ENCODE data around the gene DAND5. TPM values are rescaled to one million over a fixed set of nuclear protein-coding genes. Genes with fewer than 3 reads are reported as not detected.

The DAND5 gene
- total and polyA plus RNA-seq, 9 of the 15 experiments (the other 6 are each of a cell fraction or from before 2014, with no cell fraction given): 0.22 to 0.83 (median 0.60) TPM

- TF ChIP-seq, protein P1, sequence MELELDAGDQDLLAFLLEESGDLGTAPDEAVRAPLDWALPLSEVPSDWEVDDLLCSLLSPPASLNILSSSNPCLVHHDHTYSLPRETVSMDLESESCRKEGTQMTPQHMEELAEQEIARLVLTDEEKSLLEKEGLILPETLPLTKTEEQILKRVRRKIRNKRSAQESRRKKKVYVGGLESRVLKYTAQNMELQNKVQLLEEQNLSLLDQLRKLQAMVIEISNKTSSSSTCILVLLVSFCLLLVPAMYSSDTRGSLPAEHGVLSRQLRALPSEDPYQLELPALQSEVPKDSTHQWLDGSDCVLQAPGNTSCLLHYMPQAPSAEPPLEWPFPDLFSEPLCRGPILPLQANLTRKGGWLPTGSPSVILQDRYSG (tag; conservative IDR thresholded peaks at IDR 0.05; ENCODE audit: low read depth): peak; percentile 67; the same call in 1 of the 2 replicates
- no peak for TF ChIP-seq ZNF408 (CRISPR knock-in tag; IDR thresholded peaks at IDR 0.05; ENCODE audit: low read depth)
- TF ChIP-seq CHD4 (IDR thresholded peaks at IDR 0.05; ENCODE audit: insufficient read depth, insufficient replicate concordance, low read depth, low read length, poor library complexity, severe bottlenecking): no peak
- peak; percentile 10 for TF ChIP-seq RBBP5 (IDR thresholded peaks at IDR 0.05; ENCODE audit: borderline replicate concordance, insufficient read depth, low read length, poor library complexity, severe bottlenecking)
- TF ChIP-seq CHCHD3 (CRISPR knock-in tag; IDR thresholded peaks at IDR 0.05): no peak
- no peak for TF ChIP-seq HNRNPLL (IDR thresholded peaks at IDR 0.05; ENCODE audit: low read depth, low read length, poor library complexity, severe bottlenecking)
- no peak for TF ChIP-seq HBP1 (CRISPR knock-in tag; IDR thresholded peaks at IDR 0.05)
- TF ChIP-seq, protein P2, sequence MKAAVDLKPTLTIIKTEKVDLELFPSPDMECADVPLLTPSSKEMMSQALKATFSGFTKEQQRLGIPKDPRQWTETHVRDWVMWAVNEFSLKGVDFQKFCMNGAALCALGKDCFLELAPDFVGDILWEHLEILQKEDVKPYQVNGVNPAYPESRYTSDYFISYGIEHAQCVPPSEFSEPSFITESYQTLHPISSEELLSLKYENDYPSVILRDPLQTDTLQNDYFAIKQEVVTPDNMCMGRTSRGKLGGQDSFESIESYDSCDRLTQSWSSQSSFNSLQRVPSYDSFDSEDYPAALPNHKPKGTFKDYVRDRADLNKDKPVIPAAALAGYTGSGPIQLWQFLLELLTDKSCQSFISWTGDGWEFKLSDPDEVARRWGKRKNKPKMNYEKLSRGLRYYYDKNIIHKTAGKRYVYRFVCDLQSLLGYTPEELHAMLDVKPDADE (conservative IDR thresholded peaks at IDR 0.05; ENCODE audit: control insufficient read depth, low read depth, low read length): peak; percentile 61; the same call in 1 of the 2 replicates
- TF ChIP-seq ZKSCAN1 (IDR thresholded peaks at IDR 0.05; ENCODE audit: low read depth, low read length): no peak
- TF ChIP-seq ZNF696 (CRISPR knock-in tag; conservative IDR thresholded peaks at IDR 0.05): no peak
- TF ChIP-seq, protein P3, sequence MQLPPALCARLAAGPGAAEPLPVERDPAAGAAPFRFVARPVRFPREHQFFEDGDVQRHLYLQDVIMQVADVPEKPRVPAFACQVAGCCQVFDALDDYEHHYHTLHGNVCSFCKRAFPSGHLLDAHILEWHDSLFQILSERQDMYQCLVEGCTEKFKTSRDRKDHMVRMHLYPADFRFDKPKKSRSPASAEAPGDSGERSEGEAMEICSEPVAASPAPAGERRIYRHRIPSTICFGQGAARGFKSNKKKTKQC (CRISPR knock-in tag; IDR thresholded peaks at IDR 0.05): peak; percentile 88
- no peak for TF ChIP-seq DIDO1 (tag; IDR thresholded peaks at IDR 0.05; ENCODE audit: low read depth)
- no peak for TF ChIP-seq EHMT2 (IDR thresholded peaks at IDR 0.05)
- TF ChIP-seq ZNF143 (CRISPR knock-in tag; IDR thresholded peaks at IDR 0.05): 0 out of 2 replicates have a peak, but pooled peaks have one; percentile 43
- no peak for TF ChIP-seq RBM17 (IDR thresholded peaks at IDR 0.05; ENCODE audit: borderline replicate concordance, low read depth, low read length)
- no peak for TF ChIP-seq RB1 (IDR thresholded peaks at IDR 0.05; ENCODE audit: low read depth)
- no peak for TF ChIP-seq RBM22 (IDR thresholded peaks at IDR 0.05; ENCODE audit: low read depth, low read length, poor library complexity, severe bottlenecking)
- no peak for TF ChIP-seq SAFB (IDR thresholded peaks at IDR 0.05; ENCODE audit: borderline replicate concordance, low read depth, low read length)
- TF ChIP-seq ZNF79 (CRISPR knock-in tag; IDR thresholded peaks at IDR 0.05; ENCODE audit: low read depth): no peak
- peak; percentile 13 for TF ChIP-seq TBP (optimal IDR thresholded peaks at IDR 0.05; ENCODE audit: low read depth, low read length)
- TF ChIP-seq NR1H2 (CRISPR knock-in tag; IDR thresholded peaks at IDR 0.05): no peak
Observed at GRCh38 chr19:12985049-12985776, 15.8 kb downstream of the DAND5 start (continued).

Data from K562 (cell line).